ENCODE measurements around the gene CRP. TPM values are rescaled to one million over a fixed set of nuclear protein-coding genes. Genes with fewer than 3 reads are reported as not detected.
A peak's percentile ranks its signal among the peaks of the same experiment; 100 is the strongest.

Gene CRP
- total RNA-seq: not detected
- long read RNA-seq: 0 reads

- Histone ChIP-seq H3K4me3 (no peak within 1 kb of the TSS), H3K4me1 (no peaks in the 10 kb centered on the region), H3K27ac (replicated peaks) (no peak within 1 kb of the TSS), H3K36me3 (no peaks in the 10 kb centered on the region), H3K9me3 (replicated peaks) (peaks cover 8% of the 10 kb centered on the region), H3K27me3 (ENCODE audit: low read depth) (no peaks in the 10 kb centered on the region)
- intact Hi-C loops (cut with micrococcal nuclease): no loop called here
- no peak for DNase-seq
- no peak for TF ChIP-seq CTCF (IDR thresholded peaks at IDR 0.05; ENCODE audit: borderline replicate concordance)
Measured at GRCh38 chr1:159714529-159714928, at the start of gene CRP. Gene CRP (minus strand): TSS chr1:159714589. CDS start chr1:159714485, 104 bp downstream.

GRCh38 chr1:159763686-159764085, 49.3 kb upstream of the CRP start:
- Histone ChIP-seq H3K27me3 (ENCODE audit: low read depth) (no peaks in the 10 kb centered on the region), H3K9me3 (replicated peaks) (no peaks in the 10 kb centered on the region), H3K27ac (replicated peaks) (no peak overlapping the region), H3K4me3 (no peak overlapping the region), H3K36me3 (no peaks in the 10 kb centered on the region), H3K4me1 (no peaks in the 10 kb centered on the region)
- no peak for DNase-seq
- no peak for TF ChIP-seq CTCF (IDR thresholded peaks at IDR 0.05; ENCODE audit: borderline replicate concordance)
- intact Hi-C loops (cut with micrococcal nuclease): no loop called here

GRCh38 chr1:159756397-159756796, 42.0 kb upstream of the CRP start:
- Histone ChIP-seq H3K36me3 (no peaks in the 10 kb centered on the region), H3K27ac (replicated peaks) (no peak overlapping the region), H3K9me3 (replicated peaks) (no peaks in the 10 kb centered on the region), H3K27me3 (ENCODE audit: low read depth) (no peaks in the 10 kb centered on the region), H3K4me1 (peaks cover 18% of the 10 kb centered on the region), H3K4me3 (no peak overlapping the region)
- DNase-seq: no peak
- intact Hi-C loops (cut with micrococcal nuclease): no loop called here
- TF ChIP-seq CTCF (IDR thresholded peaks at IDR 0.05; ENCODE audit: borderline replicate concordance): no peak

- H3K27me3 ChIP-seq (ENCODE audit: low read depth): no peaks in the 10 kb centered on the region
- no peak for TF ChIP-seq CTCF (IDR thresholded peaks at IDR 0.05; ENCODE audit: borderline replicate concordance)
- no peaks in the 10 kb centered on the region for H3K9me3 ChIP-seq (replicated peaks)
- no peaks in the 10 kb centered on the region for H3K36me3 ChIP-seq
- intact Hi-C loops (cut with micrococcal nuclease): no loop called here
- peaks cover 19% of the 10 kb centered on the region for H3K4me1 ChIP-seq
- H3K27ac ChIP-seq (replicated peaks): no peak overlapping the region
- no peak overlapping the region for H3K4me3 ChIP-seq
- DNase-seq: no peak
Measured at GRCh38 chr1:159755451-159756007, 41.1 kb upstream of the CRP start.

GRCh38 chr1:159753386-159753785, 39.0 kb upstream of the CRP start:
- no peaks in the 10 kb centered on the region for H3K27me3 ChIP-seq (ENCODE audit: low read depth)
- H3K4me3 ChIP-seq: no peak overlapping the region
- H3K36me3 ChIP-seq: no peaks in the 10 kb centered on the region
- intact Hi-C loops (cut with micrococcal nuclease): no loop called here
- H3K9me3 ChIP-seq (replicated peaks): no peaks in the 10 kb centered on the region
- peak overlapping the region; percentile 65 for H3K27ac ChIP-seq (replicated peaks)
- peaks cover 19% of the 10 kb centered on the region for H3K4me1 ChIP-seq
- no peak for TF ChIP-seq CTCF (IDR thresholded peaks at IDR 0.05; ENCODE audit: borderline replicate concordance)
- DNase-seq: no peak

Data from left ventricle myocardium inferior (tissue), 1 donor.